Measurements from ENCODE around the gene TTC34.

Gene TTC34

GRCh38 chr1:2587860-2588571 is 213.5 kb downstream of the TTC34 start:
- no peak for DNase-seq

DNA sequence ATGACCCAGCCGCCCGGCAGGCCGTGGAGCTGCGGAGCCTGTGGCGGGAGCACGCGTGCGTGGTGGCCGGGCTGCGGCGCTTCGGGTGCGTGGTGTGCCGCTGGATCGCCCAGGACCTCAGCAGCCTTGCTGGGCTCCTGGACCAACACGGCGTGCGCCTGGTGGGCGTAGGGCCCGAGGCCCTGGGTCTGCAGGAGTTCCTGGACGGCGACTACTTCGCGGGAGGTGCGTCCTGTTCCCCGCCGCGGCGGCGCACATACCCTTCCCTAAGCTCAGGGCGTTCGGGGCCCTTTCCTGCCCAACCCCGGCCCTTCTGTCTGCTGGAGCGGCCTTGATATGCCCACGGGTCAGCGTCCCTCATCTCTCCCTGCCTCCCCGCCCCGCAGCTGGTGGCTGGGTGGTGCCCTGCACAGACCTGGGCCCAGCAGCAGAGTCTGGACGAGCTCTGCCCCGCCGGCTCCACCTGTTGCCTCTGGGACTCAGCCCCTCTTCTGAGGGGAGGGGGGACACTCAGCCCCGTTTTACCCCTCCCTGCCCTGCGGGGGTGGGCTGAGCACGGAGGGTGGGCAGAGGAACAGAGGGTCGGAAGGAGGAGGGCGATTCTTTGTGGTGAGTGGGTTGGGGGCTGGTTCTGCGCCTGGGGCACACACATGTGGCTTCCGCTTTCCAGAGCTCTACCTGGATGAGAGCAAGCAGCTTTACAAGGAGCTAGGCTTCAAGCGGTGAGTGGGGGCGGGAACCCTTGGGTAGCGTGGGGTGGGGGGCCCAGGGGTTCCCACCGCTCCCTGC is 214.2 kb downstream of the TTC34 start:
- DNase-seq = peak; percentile 73

DNA sequence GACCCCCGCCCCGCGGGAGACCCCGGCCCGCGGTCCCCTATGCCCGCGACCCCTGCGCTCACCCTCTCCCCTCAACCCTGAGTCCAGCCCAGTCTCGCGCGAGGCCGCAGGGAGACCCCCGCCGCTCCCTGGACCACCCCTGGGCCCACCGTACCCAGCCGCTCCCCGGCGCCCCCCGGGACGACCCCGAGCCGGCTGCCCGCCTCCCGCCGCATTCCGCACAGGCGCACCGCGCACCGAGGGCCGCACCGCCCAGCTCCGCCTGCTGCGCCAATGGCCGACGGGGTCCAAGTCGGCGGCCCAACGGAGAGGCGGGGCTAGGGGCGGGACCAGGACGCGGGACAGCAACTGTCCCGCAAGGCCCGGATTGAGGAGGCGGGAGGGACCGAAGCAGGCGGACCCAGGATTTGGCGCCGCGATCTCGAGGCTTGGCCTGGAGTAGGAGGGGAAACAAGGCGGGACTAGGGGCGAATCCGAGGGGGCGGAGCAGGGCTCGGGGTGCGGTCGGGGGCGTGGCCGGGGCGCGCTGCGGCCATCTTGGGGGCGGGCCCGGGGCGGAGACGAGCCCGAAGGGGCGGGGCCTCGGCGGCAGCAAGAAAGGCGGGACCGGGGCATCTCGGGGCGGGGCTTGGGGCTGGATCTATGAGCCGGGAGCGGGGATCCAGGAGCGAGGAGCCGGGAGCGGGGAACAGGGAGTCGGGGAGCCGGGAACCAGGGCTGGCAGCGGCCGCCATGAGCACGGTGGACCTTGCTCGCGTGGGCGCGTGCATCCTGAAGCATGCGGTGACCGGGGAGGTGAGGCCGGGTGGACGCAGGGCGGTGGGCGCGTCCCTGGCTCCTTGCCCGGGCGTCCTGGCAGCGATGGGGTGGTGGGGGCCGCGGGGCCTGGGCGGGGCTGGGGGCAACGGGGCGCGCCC is 215.1 kb downstream of the TTC34 start, which contains the start of gene PRXL2B:
TSS of gene PRXL2B (plus strand) at position 624 of the 917 bp plus-strand sequence. CDS start at position 733, 109 bp downstream.
- DNase-seq = peak; percentile 88

Measured in right kidney (tissue), 1 donor.